ENCODE results near the gene PAN3.

Gene PAN3

DNA sequence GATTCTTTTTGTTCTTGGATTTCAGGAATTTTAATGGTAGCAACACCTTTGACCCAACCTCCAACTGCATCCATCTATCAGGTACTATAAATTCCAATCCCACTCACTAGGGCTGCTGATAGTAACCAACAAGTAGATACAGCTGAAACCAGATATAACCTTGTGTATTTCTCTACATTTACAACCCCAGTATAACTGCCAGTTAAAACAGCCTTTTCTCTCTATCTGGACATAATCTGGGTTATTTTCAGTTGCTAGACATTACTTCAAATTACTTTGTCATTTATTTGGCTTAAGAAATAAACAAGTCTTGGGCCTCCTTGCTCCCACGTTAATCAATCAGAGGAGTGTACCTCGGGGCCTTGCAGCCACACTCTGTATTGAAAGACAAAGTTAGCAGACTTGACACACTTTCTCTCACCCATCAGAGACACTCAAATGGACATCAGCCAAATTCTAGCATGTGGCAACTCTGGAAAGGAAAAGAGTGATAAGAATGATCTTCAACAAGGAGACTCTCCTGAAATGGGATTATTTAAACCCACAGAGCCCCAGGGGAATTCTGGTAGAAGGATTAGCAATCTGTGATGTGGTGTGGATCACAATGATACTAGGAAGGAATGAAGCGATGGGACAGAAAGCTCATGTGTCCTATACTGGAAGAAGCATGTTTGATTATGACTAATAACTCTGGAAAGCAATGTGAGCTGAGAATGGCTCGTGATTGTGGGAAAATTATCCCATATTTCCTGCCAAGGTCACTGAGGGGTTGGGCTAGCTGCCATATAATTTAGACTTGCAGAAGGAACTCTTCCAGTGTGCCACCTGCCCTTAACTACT is 199.0 kb downstream of the PAN3 start:
- DNase-seq (ENCODE audit: low read depth) = no peak

DNA sequence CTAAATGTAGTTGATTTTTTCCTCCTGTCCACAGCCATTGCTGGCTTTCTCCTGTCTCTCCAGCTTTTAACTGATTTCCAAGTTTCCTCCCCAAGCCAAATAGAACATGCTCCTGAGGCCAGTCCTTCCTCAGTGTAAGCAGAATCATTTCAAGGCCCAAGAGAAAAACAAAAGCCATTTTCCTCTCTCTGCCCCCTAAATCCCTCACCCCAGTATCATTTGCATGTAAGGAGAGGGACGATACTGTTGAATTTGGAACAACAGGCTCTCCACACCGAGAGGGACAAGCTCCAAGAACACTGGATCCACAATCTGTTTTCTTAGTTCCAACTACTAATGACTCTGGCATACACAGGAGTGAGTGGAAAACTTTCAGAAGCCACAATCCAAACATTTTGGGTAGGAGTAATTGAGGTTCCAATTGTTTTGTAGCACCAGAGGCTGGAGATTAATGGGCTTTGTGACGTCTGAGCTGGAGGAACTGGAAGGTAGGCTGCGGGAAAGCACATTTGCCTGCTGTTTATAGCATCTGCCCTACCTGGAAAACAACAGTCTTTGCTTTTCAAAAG is 199.7 kb downstream of the PAN3 start:
- DNase-seq (ENCODE audit: low read depth) = no peak

DNA sequence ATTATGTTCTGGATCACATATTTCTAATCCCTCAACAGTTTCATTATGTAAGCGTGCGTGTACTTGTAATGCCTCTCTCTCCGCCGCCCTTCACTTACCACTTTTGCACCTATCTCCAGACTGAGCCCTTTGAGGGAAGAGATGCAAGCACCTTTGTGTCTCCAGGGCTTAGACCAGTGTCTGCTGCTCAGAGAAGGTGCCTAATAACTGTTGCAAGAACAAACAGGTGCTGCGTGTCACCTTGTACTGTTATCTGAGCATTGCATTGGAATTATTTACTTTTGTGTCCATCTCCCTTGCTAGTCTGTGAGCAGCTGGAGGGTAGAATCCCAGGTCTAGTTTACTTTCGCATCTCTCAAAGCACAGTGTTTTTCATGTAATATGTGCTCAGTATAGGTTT is 200.4 kb downstream of the PAN3 start:
- DNase-seq (ENCODE audit: low read depth) = no peak

DNA sequence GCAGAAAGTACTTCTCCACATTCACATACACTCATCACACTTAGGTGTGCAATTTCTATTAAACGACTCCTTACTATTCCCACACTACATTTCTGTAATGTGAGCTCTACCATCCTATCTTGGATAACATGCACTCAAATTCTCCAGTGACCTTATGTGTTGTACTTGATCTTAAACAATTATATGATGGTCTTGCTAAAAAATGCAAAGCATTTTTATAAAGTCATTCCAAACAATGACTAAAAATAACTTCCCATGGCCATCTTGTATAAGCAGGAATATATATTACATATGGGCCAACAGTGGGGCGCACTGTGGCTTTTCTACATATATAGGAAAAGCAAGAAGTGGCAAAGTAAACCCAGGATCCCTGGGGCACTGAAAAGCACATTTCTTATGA is 201.1 kb downstream of the PAN3 start:
- no peak for DNase-seq (ENCODE audit: low read depth)

DNA sequence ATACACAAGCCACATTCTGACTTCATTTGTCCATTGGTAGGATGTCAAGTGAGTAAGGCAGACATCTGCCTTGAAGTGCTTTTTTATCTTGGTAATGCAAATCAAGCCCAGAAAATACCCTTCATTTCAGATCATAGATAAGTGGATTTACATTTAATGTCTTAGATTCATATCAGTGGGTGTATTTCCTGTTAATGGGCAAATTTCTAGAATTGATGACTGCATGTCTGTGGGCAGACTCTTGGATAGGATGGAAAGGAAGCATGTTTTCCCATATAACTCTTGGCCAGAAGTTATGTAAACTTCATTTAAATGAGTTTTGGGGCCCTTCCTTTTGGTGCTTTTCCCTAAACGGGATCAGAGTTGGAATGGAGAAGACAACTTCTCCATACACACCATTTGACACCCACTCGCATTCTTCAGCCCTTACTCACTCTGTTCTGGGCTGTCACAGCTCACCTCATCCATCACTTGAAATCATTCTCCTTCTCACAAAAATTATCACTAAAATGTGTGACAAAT is 202.0 kb downstream of the PAN3 start:
- DNase-seq (ENCODE audit: low read depth) = no peak

DNA sequence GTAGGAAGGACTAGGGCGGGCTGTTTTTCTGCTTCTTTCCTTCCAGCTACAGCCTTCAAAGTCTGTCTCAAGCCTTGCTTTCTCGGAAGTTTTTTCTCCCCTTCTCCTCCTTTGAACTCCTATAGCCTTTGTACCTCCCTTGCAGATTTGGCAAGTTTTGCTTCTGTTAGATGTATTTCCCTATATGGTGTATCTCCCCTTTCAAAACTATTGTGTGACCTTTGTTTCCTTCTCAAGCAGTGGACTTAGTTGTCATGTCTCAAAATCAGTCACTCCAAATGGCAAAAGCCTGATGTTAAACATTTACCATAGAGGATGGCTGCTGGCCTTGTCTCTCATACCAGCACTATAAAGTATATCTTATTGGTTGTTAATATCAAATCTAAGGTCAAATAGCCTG is 203.9 kb downstream of the PAN3 start:
- no peak for DNase-seq (ENCODE audit: low read depth)

DNA sequence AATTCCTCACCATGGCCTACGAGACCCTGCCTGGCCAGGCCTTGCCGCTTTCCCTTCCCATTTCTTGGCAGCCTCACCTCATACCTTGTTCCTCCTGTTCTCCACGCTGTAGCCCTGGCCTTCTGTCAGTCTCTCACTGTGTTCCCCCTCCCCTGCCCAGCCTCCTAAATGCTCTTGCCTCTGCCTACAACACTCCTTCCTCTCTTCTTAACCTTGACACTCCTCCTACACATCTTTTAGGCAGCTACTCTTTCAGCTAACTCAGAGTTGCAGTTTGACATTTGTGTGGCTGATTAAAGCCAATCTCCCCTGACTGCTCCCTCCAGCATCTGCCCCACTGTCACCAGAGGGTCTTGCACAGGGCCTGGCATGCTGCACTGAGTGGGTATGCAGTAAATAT is 205.8 kb downstream of the PAN3 start:
- DNase-seq (ENCODE audit: low read depth) = no peak

All from T-helper 22 cell (primary cell).